ENCODE data around the gene LRRC34. TPM values are rescaled to one million over a fixed set of nuclear protein-coding genes. Genes with fewer than 3 reads are reported as not detected.

Gene LRRC34
- total RNA-seq (2022; extraction: Qiagen RNA extraction; ENCODE audit: low read depth): not detected in 5 replicates

DNA sequence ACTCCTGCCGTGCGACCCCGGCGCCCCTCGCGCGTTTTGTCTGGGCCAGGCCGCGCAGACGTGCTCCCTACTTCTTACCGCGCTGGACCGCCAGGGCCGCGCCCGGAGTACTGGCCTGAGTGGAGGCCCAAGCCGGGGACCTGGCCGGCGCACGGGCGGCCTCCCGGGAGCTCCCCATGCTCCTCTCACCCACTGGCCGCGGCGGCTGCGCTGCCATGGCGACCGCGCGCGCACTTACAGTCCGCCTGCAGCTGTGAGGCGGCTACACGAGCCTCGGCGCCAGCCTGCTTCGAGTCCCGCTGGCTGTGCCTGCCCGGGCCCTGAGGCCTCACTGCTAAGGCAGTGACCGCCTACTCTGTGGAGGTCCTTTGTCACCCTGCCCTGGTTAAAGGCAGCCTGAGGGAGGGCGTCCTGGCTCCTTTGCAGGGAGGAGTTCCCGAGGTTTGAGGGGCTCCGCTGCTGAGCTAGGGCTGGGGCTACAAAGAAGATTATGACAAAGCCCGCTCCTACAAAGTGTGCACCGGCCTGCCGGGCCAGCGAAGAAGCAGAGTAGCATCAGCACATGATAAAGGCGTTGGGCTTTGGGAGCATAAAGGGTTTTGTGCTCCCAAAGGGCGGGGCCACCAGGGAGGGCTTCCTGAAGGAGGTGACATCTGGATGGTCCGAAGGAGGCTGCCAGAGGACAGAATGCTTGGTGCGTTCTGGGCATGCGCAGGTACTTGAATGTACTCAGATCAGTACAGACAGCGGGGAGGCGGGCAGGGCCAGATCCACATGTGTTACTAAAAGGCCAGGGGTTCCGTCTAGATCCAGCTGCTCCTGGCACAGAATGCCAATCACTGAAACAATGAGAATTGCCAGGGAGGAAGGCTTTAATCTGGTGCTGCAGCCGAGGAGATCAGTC, at the start of gene LRRC34, which contains the start of gene LRRIQ4:
TSS of gene LRRC34 (minus strand) at position 573 of the 904 bp plus-strand sequence. CDS start at position 217, 356 bp downstream.
TSS of gene LRRIQ4 (plus strand) at position 539 of the 904 bp plus-strand sequence. CDS start 9,052 bp downstream, outside the sequence.

DNA sequence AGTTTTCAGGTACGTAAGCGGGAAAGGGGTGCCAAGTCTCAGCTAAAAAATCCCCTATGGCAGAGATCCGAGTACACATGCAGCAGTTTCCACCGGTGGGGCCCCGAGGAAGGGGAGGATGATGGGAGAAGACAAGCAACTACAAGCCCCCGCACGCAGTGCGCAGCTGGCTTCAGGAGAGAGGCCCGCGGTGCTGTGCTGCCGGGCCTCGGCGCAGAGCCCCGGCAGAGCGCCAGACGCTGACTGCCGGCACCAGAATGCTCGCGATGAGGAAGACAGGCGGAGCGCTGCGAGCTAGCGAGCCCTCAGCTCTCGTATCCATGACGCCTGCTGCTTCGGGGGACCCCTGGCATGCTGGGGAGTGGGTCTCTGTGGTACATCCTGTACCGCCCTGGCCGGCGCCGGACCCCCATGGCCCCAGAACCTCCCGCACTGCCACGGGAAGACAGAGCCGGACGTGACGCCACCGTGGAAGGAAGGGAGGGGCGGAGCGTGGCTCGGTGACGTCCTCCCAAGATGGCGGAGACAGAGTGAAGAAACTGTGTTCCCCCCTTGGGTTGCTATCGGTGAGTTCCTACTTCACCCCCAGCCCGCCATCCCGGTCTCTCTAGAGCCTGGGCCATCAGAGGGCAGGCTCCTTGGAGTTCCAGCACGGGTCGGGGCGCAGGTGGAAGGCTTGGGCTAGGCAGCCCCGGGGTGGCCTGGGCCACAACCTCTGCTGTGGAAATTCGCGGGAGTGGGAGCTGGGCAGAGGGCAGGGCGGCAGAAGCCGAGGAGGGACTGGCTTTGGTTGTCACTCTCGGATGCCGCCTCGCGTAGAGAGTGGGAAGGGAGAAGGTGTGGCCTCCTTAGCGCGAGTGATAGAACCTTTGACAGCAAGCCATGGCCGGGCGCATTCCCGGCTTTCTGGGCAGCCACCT, 39.5 kb downstream of the LRRC34 start, which contains the start of gene MYNN:
TSS of gene MYNN (plus strand) at position 500 of the 920 bp plus-strand sequence. CDS start 900 bp downstream, outside the sequence.

DNA sequence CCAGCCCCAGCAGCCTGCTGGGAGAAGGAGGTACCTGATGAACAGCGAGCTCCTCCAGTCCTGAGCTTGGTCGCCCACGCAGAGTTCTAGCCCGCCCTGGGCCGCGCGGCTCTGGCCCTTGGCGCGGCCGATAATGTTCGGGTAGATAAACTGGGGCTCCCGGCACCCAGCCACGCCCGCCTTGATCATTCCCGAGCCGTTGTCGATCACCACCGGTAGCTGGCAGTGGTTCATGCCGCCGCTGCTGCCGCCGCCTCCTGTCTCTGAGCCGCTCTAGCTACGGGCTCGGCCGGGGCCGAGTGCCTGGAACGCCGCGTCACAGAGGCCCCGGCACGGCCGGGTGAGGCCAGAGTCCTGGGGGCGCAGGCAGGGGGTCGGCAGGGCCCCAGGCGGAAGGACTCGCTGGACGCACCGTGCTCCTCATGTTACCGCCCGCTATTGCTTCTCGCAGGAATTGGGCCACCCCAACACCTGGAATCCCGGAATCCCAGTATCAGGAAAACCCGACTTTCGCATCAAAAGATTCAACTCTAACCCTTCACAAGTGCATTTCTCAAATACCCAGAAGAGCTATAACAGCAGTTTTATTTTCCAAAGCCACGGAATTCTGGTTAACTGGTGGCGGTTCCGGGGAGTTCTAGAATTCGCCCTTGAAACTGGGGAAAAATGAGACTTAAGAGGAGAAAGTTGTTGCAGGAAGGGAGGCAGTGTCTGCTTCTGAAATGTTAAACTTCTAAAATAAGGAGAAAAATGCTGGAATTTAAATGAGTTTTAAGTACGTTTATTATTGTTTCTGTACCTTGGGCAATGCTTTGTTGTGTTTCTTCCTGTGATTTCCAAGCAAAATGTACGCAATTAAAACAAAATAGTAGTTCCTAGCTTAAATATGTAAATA, 43.2 kb downstream of the LRRC34 start, which contains the start of gene ACTRT3:
TSS of gene ACTRT3 (minus strand) at position 275 of the 895 bp plus-strand sequence. CDS start at position 234, 41 bp downstream.

GRCh38 chr3:169764882-169765612, 47.7 kb downstream of the LRRC34 start, which contains the start of gene TERC:
Gene TERC (minus strand): TSS chr3:169765060.

Other genes starting within 250 kb of the LRRC34 start
- 0.06 TPM in 1 of 5 replicates, not detected in the others for gene MECOM, start 149.2 kb downstream of the LRRC34 start, total RNA-seq (2022; extraction: Qiagen RNA extraction; ENCODE audit: low read depth)
- 0.93 TPM in 1 of 5 replicates, not detected in the others for gene TERC, start 47.8 kb downstream of the LRRC34 start, total RNA-seq (2022; extraction: Qiagen RNA extraction; ENCODE audit: low read depth)
- 2.4 to 3.2 TPM (median 2.9 TPM) in 5 replicates for gene ACTRT3, start 43.3 kb downstream of the LRRC34 start, total RNA-seq (2022; extraction: Qiagen RNA extraction; ENCODE audit: low read depth)
- 8.9 to 11.2 TPM (median 10.0 TPM) in 5 replicates for gene MYNN, start 39.5 kb downstream of the LRRC34 start, total RNA-seq (2022; extraction: Qiagen RNA extraction; ENCODE audit: low read depth)
- not detected in 5 replicates for gene LRRIQ4, start within 50 bp of the LRRC34 start, total RNA-seq (2022; extraction: Qiagen RNA extraction; ENCODE audit: low read depth)
- gene LRRC31, start 57.0 kb upstream of the LRRC34 start, total RNA-seq (2022; extraction: Qiagen RNA extraction; ENCODE audit: low read depth): 0.05 TPM in 1 of 5 replicates, not detected in the others
- not detected in 5 replicates for gene SAMD7, start 98.7 kb upstream of the LRRC34 start, total RNA-seq (2022; extraction: Qiagen RNA extraction; ENCODE audit: low read depth)
- gene SEC62, start 153.9 kb upstream of the LRRC34 start, total RNA-seq (2022; extraction: Qiagen RNA extraction; ENCODE audit: low read depth): 77.6 to 128 TPM (median 94.4 TPM) in 5 replicates
- gene GPR160, start 225.1 kb upstream of the LRRC34 start, total RNA-seq (2022; extraction: Qiagen RNA extraction; ENCODE audit: low read depth): 1.0 to 2.6 TPM (median 2.0 TPM) in 5 replicates